K562 (cell line): Measurements from ENCODE around the gene VDR. TPM values are rescaled to one million over a fixed set of nuclear protein-coding genes. Genes with fewer than 3 reads are reported as not detected.

Source experiments
- NR1H2 ChIP-seq: sonication (generic); formaldehyde crosslinking; IDR thresholded peaks from 2 replicates; pipeline ENCODE4 v1.4.0; 2020; ENCODE audit warnings: mild to moderate bottlenecking, missing genetic modification reagents
- PML ChIP-seq: IDR thresholded peaks from 2 replicates; pipeline ENCODE4 v1.6.1; 2012; ENCODE audit warnings: low read length, inconsistent platforms
- polyA plus RNA-seq, 8 experiments: library from polyadenylated mRNA; depleted of rRNA in 4 of 8; stranded (reverse) in 5 of 8; unstranded in 3 of 8; fragments of >200 nt; fragmentation: Nextera tagmentation in 2 of 8; fragmentation: Illumina TruSeq in 1 of 8; extraction: Ambion mirVana in 2 of 8; extraction: Trizol in 1 of 8; gene quantifications; 2 replicates each; pipeline versions ENCODE4 v1.2.1 to v1.2.3, GENCODE V29; 2011 to 2014; ENCODE audit warnings: inconsistent platforms in 1 of 8, missing spikeins in 1 of 8
- total RNA-seq, 7 experiments: library from RNA; depleted of rRNA in 6 of 7; stranded (reverse); fragments of >200 nt in 6 of 7; fragmentation: Illumina TruSeq in 2 of 7; extraction: Trizol in 2 of 7; gene quantifications; 2 replicates each; pipeline versions ENCODE4 v1.2.1 to v1.2.3, GENCODE V29; 2011 to 2021; ENCODE audit warnings: low replicate concordance in 1 of 7
- TF ChIP-seq, protein P1 (sequence below), 2 experiments: fragments of 450-650 bp in 1 of 2; sonication (generic) in 1 of 2; formaldehyde crosslinking in 1 of 2; IDR thresholded peaks; 2 replicates each; pipeline versions ENCODE4 v1.7.1 to v1.9.0; 2016 to 2022; ENCODE audit warnings: inconsistent platforms in 1 of 2, mild to moderate bottlenecking in 1 of 2, missing genetic modification reagents in 1 of 2
- TF ChIP-seq, protein P2 (sequence below): fragments of 250-450 bp; sonication (Bioruptor Pico); IDR thresholded peaks from 2 replicates; pipeline ENCODE4 v1.9.0; 2021; ENCODE audit warnings: mild to moderate bottlenecking, inconsistent platforms

VDR gene
- total and polyA plus RNA-seq, 9 of the 15 experiments (the other 6 are each of a cell fraction or from before 2014, with no cell fraction given): 0.61 to 4.8 (median 2.0) TPM

DNA sequence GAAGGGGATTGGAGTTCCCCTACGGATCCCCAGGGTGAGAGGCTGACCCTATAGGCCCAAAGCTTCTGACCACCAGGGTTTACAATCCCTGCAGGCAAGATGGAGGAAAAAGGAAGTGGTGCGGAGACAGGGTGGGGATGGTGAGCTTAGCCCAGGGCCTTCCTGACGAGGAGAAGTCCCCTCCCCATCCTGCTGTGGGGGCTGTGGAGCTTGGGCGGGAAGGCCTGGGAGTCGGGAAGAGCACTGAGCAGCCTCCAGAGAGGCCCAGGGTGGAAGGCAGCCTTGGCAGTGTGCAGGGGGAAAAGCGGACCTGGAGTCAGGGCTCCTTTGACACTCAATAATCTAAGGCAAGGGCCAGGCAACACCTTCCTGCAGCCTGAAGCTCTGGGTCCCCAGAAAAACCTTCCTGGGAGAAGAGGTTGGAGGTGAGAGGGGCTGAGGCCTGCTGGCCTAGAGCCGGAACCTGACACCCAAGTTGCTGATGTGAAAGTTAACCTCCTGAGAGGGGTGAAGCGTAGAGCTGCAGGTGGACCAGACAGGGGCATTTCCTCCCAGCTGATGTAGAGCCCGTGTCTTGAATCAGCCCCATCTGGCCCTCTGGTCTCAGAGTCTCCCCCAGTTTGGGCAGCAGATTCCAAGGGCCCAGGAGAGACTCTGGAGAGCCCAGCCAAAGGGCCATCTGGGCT, 91.1 kb downstream of the VDR start (continued):
- TF ChIP-seq, protein P1, sequence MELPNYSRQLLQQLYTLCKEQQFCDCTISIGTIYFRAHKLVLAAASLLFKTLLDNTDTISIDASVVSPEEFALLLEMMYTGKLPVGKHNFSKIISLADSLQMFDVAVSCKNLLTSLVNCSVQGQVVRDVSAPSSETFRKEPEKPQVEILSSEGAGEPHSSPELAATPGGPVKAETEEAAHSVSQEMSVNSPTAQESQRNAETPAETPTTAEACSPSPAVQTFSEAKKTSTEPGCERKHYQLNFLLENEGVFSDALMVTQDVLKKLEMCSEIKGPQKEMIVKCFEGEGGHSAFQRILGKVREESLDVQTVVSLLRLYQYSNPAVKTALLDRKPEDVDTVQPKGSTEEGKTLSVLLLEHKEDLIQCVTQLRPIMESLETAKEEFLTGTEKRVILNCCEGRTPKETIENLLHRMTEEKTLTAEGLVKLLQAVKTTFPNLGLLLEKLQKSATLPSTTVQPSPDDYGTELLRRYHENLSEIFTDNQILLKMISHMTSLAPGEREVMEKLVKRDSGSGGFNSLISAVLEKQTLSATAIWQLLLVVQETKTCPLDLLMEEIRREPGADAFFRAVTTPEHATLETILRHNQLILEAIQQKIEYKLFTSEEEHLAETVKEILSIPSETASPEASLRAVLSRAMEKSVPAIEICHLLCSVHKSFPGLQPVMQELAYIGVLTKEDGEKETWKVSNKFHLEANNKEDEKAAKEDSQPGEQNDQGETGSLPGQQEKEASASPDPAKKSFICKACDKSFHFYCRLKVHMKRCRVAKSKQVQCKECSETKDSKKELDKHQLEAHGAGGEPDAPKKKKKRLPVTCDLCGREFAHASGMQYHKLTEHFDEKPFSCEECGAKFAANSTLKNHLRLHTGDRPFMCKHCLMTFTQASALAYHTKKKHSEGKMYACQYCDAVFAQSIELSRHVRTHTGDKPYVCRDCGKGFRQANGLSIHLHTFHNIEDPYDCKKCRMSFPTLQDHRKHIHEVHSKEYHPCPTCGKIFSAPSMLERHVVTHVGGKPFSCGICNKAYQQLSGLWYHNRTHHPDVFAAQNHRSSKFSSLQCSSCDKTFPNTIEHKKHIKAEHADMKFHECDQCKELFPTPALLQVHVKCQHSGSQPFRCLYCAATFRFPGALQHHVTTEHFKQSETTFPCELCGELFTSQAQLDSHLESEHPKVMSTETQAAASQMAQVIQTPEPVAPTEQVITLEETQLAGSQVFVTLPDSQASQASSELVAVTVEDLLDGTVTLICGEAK (IDR thresholded peaks at IDR 0.05): 0 out of 2 replicates have a peak, but pooled peaks have one; percentile 21
- TF ChIP-seq, protein P1 (CRISPR knock-in tag; IDR thresholded peaks at IDR 0.05): no peak
- TF ChIP-seq PML (0 out of 2 replicates have a peak, but pooled peaks have one; percentile 21), NR1H2 (CRISPR knock-in tag) (no peak)
- TF ChIP-seq, protein P2, sequence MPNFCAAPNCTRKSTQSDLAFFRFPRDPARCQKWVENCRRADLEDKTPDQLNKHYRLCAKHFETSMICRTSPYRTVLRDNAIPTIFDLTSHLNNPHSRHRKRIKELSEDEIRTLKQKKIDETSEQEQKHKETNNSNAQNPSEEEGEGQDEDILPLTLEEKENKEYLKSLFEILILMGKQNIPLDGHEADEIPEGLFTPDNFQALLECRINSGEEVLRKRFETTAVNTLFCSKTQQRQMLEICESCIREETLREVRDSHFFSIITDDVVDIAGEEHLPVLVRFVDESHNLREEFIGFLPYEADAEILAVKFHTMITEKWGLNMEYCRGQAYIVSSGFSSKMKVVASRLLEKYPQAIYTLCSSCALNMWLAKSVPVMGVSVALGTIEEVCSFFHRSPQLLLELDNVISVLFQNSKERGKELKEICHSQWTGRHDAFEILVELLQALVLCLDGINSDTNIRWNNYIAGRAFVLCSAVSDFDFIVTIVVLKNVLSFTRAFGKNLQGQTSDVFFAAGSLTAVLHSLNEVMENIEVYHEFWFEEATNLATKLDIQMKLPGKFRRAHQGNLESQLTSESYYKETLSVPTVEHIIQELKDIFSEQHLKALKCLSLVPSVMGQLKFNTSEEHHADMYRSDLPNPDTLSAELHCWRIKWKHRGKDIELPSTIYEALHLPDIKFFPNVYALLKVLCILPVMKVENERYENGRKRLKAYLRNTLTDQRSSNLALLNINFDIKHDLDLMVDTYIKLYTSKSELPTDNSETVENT (CRISPR knock-in tag): no peak
